Esophagus squamous epithelium (tissue), 5 donors: ENCODE results near the gene ALDH16A1. TPM values are rescaled to one million over a fixed set of nuclear protein-coding genes. Genes with fewer than 3 reads are reported as not detected.

Experiments
- DNase-seq: peaks from one replicate; lab custom pipeline; 2025; lab: John Stamatoyannopoulos, UW
- H3K27ac ChIP-seq, 4 donors: fragments of 200-600 bp; sonication (generic); one replicate each; pipeline ENCODE4 v1.5.1; 2016 to 2019; ENCODE audit warnings: mild to moderate bottlenecking in 1 of 4
- H3K27me3 ChIP-seq, 4 donors: fragments of 200-600 bp; sonication (generic); 1 replicate in 3 of 4; 2 replicates in 1 of 4; pipeline versions ENCODE4 v1.5.1 to v1.6.0; 2017 to 2021; ENCODE audit warnings: antibody characterized with exemption in 1 of 4
- H3K36me3 ChIP-seq, 3 donors: fragments of 200-600 bp; sonication (generic); one replicate each; pipeline ENCODE4 v1.5.1; 2016 to 2019
- H3K4me1 ChIP-seq, 3 donors: fragments of 200-600 bp; sonication (generic); one replicate each; pipeline ENCODE4 v1.5.1; 2017 to 2019
- H3K4me3 ChIP-seq, 4 donors: fragments of 200-600 bp; sonication (generic); 1 replicate in 3 of 4; 2 replicates in 1 of 4; pipeline ENCODE4 v1.5.1; 2016 to 2019; ENCODE audit warnings: mild to moderate bottlenecking in 2 of 4, moderate library complexity in 1 of 4
- H3K9me3 ChIP-seq, 3 donors: fragments of 200-600 bp; sonication (generic); one replicate each; pipeline ENCODE4 v1.5.1; 2016 to 2019
- CTCF ChIP-seq, 6 experiments: fragments of 450-650 bp in 4 of 6; fragments of 200-600 bp in 2 of 6; sonication (generic) in 2 of 6; IDR thresholded peaks; one replicate each; pipeline ENCODE4 v1.5.1; 2016 to 2019; ENCODE audit warnings: antibody characterized with exemption in 6 of 6, mild to moderate bottlenecking in 4 of 6, moderate library complexity in 4 of 6
- POLR2A ChIP-seq, 4 donors: fragments of 450-650 bp; IDR thresholded peaks; one replicate each; pipeline ENCODE4 v1.6.1; 2017; ENCODE audit warnings: antibody characterized with exemption in 4 of 4, mild to moderate bottlenecking in 4 of 4, moderate library complexity in 3 of 4
- WGBS, 2 donors: methylation state at CpG; one replicate each; pipeline ENCODE4 v1.1.5; 2018; 5-methylcytosine and 5-hydroxymethylcytosine counted together
- intact Hi-C: fragments of 100-400 bp; cut with DNase I; formaldehyde crosslinking; loops from one replicate; pipeline ENCODE4 v1.15.0; 2022
- total RNA-seq, 4 donors: library from RNA; depleted of rRNA; stranded (reverse); fragments of >200 nt; gene quantifications; one replicate each; pipeline ENCODE4 v1.1.0, GENCODE V29; 2016
- donor health status: DM: yes; HTN: yes; CAD: no.

ALDH16A1 gene
- total RNA-seq, 4 donors from 2014 or later = 35.9 to 56.5 (median 39.0) TPM

GRCh38 chr19:49479975-49480628, 27.1 kb downstream of the ALDH16A1 start:
- 95 to 96% methylated on average over 4 to 6 of the region's 14 CpGs for WGBS, 2 donors
- intact Hi-C loops = no loop called here
- no peak for DNase-seq

GRCh38 chr19:49481020-49481683, 28.1 kb downstream of the ALDH16A1 start:
- Histone ChIP-seq H3K27ac (no peak overlapping the region), H3K36me3 (peaks cover 0 to 16% (median 0%) of the 10 kb centered on the region in 3 donors), H3K9me3 (no peaks in the 10 kb centered on the region), H3K4me1 (peaks cover 0 to 9% (median 0%) of the 10 kb centered on the region in 3 donors), H3K27me3 (no peaks in the 10 kb centered on the region), H3K4me3 (no peak overlapping the region)
- intact Hi-C loops = no loop called here
- WGBS, 2 donors = 85 to 87% methylated on average over 7 of the region's 7 CpGs
- no peak for DNase-seq
- TF ChIP-seq CTCF (IDR thresholded peaks at IDR 0.05) (no peak), POLR2A (IDR thresholded peaks at IDR 0.05) (no peak)

More at GRCh38 chr19:49479975-49480628, 27.1 kb downstream of the ALDH16A1 start:
- Histone ChIP-seq H3K27ac (no peak overlapping the region), H3K9me3 (no peaks in the 10 kb centered on the region), H3K4me3 (no peak overlapping the region), H3K36me3 (peaks cover 0 to 16% (median 0%) of the 10 kb centered on the region in 3 donors), H3K4me1 (peaks cover 0 to 20% (median 2%) of the 10 kb centered on the region in 3 donors), H3K27me3 (no peaks in the 10 kb centered on the region)
- TF ChIP-seq CTCF (IDR thresholded peaks at IDR 0.05) (no peak), POLR2A (IDR thresholded peaks at IDR 0.05) (no peak)

DNA sequence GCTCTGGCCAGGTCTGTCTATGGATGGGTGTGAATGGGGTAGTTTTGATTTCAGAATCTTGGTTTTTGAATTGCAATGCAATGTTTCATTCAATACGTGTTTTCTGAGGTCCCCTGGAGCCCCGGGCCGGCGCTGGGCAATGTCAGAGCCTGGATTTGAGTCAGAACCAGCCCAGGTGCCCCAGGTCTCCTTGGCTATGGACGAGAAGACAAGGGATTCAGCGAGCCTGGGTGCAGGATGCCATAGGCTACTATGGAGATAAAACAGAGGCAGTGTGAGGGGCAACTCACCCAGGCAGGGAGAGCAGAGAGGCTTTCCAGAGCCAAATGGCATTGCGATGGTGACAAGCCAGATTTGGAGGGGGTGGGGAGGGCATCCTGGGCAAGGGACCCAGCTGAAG, 33.2 kb downstream of the ALDH16A1 start:
- Histone ChIP-seq H3K27ac (no peak overlapping the region), H3K4me3 (no peak overlapping the region), H3K4me1 (peaks cover 8 to 35% (median 27%) of the 10 kb centered on the region in 3 donors), H3K9me3 (no peaks in the 10 kb centered on the region), H3K27me3 (no peaks in the 10 kb centered on the region), H3K36me3 (peaks cover 15 to 43% (median 18%) of the 10 kb centered on the region in 3 donors)
- intact Hi-C loops = no loop called here
- DNase-seq = no peak
- 83% methylated on average over 1 of the region's 7 CpGs; no CpG with 5 or more reads in 1 of the 2 donors for WGBS, 2 donors
- TF ChIP-seq POLR2A (IDR thresholded peaks at IDR 0.05) (no peak), CTCF (IDR thresholded peaks at IDR 0.05) (no peak)

- Histone ChIP-seq H3K9me3 (no peaks in the 10 kb centered on the region), H3K27ac (peak overlapping the region; percentile 72 to 96 (median 87)), H3K4me1 (peaks cover 8 to 39% (median 27%) of the 10 kb centered on the region in 3 donors), H3K4me3 (peak overlapping the region in 3 of 4 donors; percentile 83 to 99 (median 90)), H3K27me3 (no peaks in the 10 kb centered on the region), H3K36me3 (peaks cover 16 to 49% (median 24%) of the 10 kb centered on the region in 3 donors)
- DNase-seq = no peak
- 74 to 94% methylated on average over 9 to 16 of the region's 23 CpGs for WGBS, 2 donors
- intact Hi-C loops = no loop called here
- TF ChIP-seq CTCF (IDR thresholded peaks at IDR 0.05) = peak in 1 of 6 experiments; percentile 14
- TF ChIP-seq POLR2A (IDR thresholded peaks at IDR 0.05) = no peak
Measured at GRCh38 chr19:49486710-49487276, 33.8 kb downstream of the ALDH16A1 start.
